GM12878 (cell line): ENCODE results near the gene VNN1.

Source experiments
- CHD4 ChIP-seq: fragments of 200-600 bp; sonication (generic); IDR thresholded peaks from 2 replicates; pipeline ENCODE4 v1.6.1; 2016; ENCODE audit warnings: mild to moderate bottlenecking
- FOXK2 ChIP-seq: fragments of 450-650 bp; IDR thresholded peaks from 2 replicates; pipeline ENCODE4 v1.6.1; 2017; ENCODE audit warnings: mild to moderate bottlenecking, moderate library complexity
- MAX ChIP-seq: IDR thresholded peaks from 2 replicates; pipeline ENCODE4 v1.6.1; 2012; ENCODE audit warnings: low read depth, low read length, improper control_type of control experiment
- NR2C2 ChIP-seq: IDR thresholded peaks from 2 replicates; pipeline ENCODE4 v1.6.1; 2011; ENCODE audit warnings: borderline replicate concordance, low read depth; ENCODE audit not compliant: control insufficient read depth, insufficient read length
- POLR2A ChIP-seq: IDR thresholded peaks from 2 replicates; pipeline ENCODE4 v1.6.1; 2011; ENCODE audit warnings: low read depth, mild to moderate bottlenecking, low read length

DNA sequence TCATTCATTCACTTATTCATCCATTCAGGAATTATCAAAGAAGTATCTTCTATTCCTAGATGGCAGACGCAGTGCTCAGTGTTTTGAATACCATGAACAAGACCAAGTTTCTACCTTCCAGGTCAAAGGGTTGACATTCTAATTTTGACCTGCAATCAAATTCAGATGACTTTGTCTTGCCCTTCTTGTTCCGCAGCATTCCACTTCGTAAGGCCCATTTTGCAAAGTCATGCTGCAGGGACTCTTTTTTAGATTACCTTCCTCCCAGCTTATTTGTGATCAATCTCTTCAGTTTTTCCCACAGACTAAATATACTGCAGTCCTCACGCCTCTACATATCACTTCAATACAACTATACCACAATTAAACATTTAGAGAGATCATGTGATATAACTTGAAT lies 47.7 kb downstream of the VNN1 start:
- TF ChIP-seq NR2C2 = no peak
- no peak for TF ChIP-seq FOXK2
- TF ChIP-seq POLR2A = no peak
- TF ChIP-seq CHD4 = no peak
- no peak for TF ChIP-seq MAX
